Retinal pigment epithelial cell (primary cell): Measurements from ENCODE around the gene CCL15.

Experiments
- DNase-seq: peaks from one replicate; pipeline ENCODE4 v3.0.0-alpha.2; 2010; ENCODE audit warnings: low read depth
- H3K4me3 ChIP-seq: 2 replicates; pipeline ENCODE4 v1.5.1; 2011; ENCODE audit warnings: mild to moderate bottlenecking, low read length, control low read depth, moderate library complexity
- TF ChIP-seq, protein P1 (sequence below): conservative IDR thresholded peaks from 2 replicates; pipeline ENCODE4 v1.5.1; 2011; ENCODE audit warnings: low read depth, low read length, control low read depth, inconsistent platforms

Gene CCL15, protein sequence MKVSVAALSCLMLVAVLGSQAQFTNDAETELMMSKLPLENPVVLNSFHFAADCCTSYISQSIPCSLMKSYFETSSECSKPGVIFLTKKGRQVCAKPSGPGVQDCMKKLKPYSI

DNA sequence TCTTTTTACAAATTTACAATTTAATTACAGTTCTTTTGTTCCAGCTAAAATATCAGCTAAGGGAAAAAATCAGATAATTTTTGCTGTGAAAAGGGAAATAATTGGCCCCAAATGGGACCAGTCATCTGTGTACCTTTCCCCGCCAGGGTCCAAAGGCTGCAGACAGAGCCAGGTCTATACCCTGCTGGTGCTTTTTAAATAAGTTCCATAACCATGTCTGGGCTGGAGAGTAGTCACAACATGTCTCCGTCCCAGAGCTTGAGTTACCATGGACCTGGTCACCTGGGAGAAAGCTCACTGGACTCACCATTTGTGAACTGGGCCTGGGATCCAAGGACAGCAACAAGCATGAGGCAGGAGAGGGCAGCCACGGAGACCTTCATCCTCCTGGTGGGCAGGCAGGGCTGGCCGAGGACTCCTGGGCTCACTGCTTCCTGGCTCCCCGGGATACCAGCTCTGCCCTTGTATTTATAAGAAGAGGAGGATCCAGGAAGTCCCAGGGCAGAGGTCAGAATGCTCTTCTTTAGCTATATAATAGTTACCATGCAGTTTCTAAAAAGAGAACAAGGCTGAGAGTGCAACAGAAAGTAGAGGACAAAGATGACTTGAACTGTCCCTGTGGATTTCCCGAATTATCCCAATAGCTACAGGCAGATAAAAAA lies at the start of gene CCL15:
TSS of gene CCL15 (minus strand) at position 444 of the 662 bp plus-strand sequence. CDS start at position 383, 61 bp downstream.
- no peak within 1 kb of the TSS for H3K4me3 ChIP-seq
- TF ChIP-seq, protein P1, sequence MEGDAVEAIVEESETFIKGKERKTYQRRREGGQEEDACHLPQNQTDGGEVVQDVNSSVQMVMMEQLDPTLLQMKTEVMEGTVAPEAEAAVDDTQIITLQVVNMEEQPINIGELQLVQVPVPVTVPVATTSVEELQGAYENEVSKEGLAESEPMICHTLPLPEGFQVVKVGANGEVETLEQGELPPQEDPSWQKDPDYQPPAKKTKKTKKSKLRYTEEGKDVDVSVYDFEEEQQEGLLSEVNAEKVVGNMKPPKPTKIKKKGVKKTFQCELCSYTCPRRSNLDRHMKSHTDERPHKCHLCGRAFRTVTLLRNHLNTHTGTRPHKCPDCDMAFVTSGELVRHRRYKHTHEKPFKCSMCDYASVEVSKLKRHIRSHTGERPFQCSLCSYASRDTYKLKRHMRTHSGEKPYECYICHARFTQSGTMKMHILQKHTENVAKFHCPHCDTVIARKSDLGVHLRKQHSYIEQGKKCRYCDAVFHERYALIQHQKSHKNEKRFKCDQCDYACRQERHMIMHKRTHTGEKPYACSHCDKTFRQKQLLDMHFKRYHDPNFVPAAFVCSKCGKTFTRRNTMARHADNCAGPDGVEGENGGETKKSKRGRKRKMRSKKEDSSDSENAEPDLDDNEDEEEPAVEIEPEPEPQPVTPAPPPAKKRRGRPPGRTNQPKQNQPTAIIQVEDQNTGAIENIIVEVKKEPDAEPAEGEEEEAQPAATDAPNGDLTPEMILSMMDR, result no peak
- DNase-seq, result no peak

DNA sequence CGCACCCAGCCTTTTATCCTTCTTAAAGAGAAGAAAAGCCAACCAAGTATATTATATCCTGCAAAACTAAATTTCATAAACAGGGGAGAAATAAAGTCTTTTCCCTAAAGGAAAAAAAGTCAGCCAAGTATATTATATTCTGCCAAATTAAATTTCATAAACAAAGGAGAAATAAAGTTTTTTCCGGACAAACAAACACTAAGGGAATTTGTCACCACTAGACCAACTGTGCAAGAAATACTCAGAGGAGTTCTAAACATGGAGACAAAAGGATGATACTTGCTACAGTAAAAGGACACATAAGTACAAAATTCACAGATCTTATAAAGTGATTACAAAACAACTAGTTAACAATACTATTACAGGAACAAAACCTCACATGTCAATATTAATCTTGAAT lies 48.3 kb upstream of the CCL15 start:
- no peak for DNase-seq
- H3K4me3 ChIP-seq, result no peak overlapping the region
- TF ChIP-seq, protein P1, result no peak

DNA sequence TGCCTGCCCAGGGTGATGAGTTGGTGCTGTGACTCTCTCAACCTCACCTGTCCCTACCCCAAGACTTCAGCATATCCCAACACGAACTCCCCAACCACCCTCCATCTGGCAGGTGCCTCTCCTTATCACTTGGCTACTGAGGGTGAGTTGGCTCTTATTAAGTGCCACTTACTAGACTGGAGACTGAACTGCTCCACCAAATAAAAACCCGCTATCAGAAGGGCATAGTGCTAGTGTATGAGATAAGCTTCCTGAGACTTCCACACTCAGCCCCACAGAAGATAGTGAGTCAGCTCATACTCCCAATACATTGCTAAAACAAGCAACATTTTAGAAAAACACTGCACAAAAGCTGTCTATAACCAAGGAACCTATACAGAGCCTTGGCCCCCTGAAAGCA lies 46.7 kb upstream of the CCL15 start:
- no peak overlapping the region for H3K4me3 ChIP-seq
- TF ChIP-seq, protein P1, result no peak
- DNase-seq, result no peak

DNA sequence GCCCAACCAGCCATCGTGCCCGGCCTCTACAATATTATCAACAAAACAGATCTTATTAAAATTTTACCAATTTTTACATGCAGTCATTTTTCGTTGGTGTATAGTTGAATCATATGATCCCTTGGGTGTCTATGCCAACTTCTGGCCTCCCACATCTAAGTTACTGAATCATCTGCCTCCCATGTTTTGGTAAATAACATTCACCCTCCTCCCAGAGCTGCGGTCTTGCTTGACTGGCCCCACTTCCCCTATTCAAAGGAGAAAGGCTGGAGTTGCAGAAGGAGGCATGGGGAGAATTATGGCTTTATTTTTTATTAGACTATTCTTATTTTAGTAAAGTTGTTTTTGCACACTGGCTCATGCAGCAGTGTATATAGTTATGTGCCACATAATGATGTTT lies 34.9 kb upstream of the CCL15 start:
- TF ChIP-seq, protein P1, result no peak
- DNase-seq, result no peak
- no peak overlapping the region for H3K4me3 ChIP-seq

DNA sequence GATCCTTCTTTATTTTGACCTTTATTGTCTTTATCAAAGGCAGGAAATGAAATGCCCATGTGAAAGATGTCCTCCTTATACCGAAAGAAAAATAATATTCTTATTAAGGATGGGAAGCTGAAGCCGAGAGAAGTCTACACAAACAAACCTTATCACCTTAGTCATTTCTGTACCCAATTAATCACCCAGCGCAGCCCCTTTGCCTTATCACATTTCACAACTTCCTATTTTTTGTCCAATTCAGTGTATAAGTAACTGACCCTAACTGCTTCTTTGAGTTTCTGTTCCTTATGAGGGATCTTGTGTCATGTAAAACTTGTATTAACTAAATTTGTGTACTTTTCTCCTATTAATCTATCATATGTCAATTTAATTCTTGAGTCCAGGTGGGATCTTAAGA lies 32.8 kb upstream of the CCL15 start:
- TF ChIP-seq, protein P1, result no peak
- no peak overlapping the region for H3K4me3 ChIP-seq
- DNase-seq, result no peak

DNA sequence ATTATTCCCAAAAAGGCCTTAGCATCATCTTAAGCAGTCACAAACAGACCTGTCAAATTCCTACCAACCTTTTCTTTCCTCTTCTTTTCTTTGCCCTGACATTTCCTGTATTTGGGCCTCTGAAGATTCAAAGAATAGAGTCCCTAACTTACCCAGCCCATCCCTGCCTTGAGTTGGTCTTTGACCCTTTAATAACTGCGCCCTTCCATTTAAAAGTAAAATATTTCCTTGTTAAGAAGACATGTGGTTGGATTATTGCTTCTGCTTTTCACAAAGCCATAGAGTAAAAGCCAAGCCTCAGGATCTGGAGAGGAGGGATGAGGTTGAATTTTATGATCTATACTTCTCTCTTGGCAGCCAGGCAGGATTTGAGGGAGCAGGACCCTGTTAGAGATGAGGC lies 29.6 kb upstream of the CCL15 start:
- TF ChIP-seq, protein P1, result no peak
- DNase-seq, result no peak
- no peak overlapping the region for H3K4me3 ChIP-seq

DNA sequence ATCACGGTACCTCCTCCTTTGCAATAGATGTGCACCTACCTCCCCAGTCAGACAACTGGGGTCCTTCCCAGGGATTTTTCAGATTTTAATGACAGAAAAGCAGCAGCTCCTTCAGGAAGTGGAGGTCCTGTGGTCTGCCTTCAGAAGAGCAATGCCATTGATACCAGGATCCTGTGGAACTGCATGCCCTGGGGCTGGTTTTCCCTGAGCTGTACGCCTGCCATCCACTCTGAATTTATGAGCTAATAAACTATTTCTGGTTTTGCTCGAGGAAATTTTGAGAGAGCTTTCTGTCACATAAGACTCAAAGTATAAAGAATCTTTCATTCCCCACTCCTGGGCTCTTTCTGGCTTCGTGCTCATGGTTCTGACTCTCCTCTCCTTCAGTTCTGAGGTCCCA lies 26.4 kb upstream of the CCL15 start:
- H3K4me3 ChIP-seq, result no peak overlapping the region
- TF ChIP-seq, protein P1, result no peak
- no peak for DNase-seq
